DMS114 treated with DMSO at 0.1 percent for 48 hours (cell line): ENCODE data around the gene MAML3.

Source experiments
- DNase-seq: peaks from one replicate; lab custom pipeline; 2025; ENCODE audit not compliant: unreplicated experiment; lab: John Stamatoyannopoulos, UW

MAML3 gene

DNA sequence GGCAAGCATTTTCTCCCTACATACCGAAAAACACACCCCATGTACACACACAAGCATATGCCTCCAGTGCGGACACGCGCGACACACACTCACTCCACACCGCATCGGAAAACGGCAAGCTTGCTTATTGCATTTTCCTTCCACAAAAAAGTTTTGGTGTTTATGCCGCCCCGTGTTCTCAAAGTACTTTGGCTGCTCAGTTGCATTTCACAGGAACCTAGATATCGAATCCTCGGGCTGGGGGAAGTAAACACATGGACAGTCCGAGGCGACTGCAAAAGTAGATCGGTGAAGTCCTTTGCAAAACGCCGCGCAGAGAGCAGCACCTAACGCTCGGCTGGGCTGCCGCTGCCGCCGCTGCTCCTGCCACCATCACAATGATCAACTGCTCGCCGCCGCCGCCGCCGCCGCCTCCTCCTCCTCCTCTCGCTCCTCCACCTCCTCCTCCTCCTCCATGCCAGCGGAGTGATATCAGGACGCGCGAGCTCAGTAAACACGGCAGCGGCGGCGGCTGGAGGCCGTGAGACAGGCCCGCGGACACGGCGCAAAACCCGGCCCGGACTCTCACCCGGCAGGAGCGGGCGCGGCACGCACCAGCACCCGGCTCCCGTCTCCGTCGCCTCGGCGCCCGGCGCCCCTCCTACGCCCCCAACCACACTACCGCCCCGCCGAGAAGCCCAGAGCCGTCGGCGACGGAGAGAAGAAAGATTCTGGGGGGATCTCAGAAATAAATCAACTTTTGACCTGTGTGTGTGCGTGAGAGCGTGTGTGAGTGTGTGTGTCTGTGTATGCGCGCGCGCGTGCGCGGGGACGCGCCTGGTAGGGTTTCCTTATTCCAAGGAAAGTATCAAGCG lies at the start of gene MAML3:
MAML3 (minus strand) TSS at position 467 of the 854 bp plus-strand sequence. CDS start 857 bp downstream, outside the sequence.
- peak; percentile 64 for DNase-seq

DNA sequence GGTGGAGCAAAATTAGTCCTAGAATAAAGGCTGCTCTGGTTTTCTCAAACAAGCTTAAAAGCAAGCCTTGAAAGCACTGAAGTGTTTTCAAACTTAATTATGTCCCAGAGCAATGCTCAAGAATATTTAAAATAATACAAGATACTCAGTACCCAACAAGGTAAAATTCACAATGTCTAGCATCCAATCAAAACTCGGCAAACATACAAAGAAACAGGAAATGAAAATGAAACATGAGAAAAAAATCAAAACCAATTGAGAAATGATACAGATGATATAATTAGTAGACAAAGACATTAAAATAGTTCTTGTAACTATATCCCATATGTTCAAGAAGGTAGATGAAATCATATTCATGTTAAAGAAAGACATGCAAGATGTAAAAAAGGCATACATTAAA lies 45.0 kb upstream of the MAML3 start:
- no peak for DNase-seq

DNA sequence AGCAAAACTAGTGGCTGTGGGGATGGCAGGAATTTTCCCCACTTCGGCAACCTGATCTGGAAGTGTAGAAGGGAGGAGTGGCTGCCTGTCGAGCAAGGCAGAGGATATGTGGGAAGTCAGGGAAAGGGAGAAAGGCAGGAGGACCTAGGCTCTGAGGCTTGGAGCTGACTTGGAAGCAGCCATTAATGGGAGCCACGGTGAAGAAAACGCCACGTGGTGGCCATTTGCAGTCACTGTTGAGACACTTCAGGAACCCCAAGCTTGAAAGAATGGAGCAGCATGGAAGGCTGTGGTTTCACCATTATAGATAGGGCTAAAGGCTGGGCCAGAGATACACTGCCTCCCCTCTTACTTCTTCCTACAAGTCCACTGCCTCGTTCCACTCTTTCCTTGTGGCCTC lies 41.8 kb upstream of the MAML3 start:
- no peak for DNase-seq

DNA sequence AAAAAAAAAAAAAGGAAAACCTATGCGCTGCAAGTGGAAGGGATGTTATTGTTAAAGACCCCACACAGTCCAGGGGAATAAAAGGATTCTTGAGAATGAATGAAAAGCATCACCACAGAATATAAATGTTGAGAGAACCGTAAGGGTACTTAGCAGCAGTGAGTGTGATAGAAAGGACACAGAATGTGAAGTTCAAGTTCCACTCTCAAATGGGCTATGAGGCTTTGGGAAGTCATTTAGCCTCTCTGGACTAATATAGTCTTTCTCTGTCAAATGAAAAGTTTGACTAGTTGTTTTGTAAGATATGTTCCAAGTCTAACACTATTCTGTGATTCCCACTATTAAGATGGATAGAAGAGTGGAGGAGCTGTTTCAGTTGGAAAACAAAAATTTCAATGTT lies 35.8 kb upstream of the MAML3 start:
- DNase-seq: no peak

DNA sequence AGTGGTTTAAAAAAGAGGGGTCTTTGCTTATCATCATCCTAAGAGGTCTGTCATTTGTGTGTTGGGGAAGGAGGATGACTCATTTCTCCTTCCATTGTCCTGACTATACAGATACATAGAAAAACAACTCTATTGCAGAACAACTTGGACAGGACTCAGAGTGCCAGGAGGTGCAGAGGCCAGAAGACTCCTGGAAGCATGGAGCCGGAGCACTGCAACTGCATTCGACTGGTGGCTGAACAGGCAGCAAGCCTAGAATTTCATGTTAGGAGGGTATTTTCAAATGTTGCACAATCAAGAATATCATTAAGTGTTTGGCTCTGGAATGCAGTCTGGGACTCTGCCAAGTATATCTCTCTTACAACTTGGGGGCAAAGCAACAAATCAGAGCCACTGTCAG lies 35.0 kb upstream of the MAML3 start:
- no peak for DNase-seq

DNA sequence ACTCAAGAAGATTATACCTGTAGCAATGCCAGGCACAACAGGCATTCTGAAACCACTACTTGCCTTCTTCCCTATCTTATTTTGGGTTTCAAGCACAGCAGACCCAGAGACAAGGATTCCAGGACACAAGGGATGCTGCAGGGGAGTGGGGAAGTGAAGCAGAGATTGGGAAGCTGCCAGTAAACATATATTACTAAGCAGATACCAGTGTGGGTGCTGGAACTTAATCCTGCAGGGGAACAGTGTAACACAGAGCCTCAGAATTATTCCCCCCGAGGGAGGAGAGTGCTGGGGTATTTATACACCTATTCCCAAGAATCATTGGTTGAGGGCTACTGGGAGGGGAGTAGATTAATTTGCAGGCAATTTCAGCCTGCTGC lies 33.3 kb upstream of the MAML3 start:
- DNase-seq: no peak

DNA sequence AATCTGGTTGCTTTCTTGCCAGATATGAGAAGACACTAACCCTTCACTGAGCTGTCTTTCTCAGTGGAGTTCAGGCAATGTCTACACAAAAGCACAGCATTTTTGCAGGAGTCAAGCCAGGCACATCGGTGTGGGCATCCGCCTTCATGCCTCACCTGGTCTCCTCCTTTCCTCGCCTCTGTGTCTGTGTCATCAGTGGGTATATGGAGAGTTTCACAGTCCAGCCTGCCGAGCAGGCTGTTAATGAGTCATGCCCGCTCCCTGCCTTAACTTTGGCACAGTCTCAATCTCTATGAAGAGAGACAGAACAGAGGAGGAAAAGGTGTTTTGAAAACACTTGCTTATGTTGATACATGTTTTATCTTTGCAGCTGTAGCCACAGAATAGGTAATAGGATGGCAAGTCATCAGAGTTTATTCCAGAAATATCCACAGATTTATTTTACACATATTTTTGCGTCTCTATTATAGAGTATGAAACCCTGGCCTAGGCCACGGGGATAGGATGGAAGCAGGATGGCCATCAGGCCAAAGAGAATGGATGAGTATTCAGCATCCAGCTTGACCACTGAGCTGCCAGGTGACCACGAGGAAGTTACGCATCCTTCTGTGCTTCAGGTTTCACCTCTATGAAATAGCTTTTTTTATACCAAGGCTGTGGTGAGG lies 32.8 kb upstream of the MAML3 start:
- no peak for DNase-seq

DNA sequence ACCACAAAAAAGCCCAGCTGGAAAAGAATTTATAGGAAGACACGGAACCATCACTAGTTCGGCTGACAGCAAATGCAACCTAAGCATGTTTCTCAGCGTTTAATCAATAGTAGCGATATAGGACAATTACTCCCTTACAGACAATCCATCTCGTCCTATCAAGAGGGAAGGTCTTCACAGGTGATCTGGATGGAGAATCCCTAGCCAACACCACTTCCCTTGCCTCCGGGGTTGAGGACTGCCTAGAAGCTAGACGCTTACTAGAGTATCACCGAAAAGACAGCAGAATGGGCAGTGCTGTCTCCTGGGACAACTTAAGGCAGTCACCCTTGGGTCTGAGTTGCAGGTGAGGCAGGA lies 32.1 kb upstream of the MAML3 start:
- no peak for DNase-seq

DNA sequence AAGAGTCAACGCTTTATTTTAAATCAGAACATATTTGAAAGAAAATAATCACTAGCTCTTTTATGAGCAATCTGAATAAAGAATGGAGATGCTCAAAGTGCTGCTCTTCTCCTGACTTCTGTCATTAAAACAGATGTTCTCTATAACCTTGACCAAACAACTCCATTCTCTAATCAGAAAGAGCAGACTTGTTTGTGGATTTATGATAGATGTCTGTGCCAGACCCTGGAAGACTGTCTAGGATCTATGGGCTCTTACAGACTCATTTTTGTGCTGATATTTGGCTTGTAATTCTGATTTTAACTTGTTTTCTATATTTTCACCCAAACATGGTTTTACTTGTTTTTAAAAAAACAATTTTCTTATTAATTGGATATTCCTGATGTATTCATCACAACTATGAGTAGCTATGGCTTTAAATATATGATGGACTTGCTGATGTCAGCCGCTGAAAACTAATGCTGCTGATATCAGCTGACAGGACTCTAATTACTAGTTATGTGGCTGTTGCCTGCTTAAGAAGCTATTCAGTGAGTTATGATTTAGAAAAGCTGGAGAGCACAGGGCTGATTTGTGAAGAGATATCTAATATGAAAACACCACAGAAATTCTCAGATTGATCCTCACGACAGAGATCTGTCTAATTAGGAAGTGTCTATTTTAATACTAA lies 31.6 kb upstream of the MAML3 start:
- DNase-seq: no peak

DNA sequence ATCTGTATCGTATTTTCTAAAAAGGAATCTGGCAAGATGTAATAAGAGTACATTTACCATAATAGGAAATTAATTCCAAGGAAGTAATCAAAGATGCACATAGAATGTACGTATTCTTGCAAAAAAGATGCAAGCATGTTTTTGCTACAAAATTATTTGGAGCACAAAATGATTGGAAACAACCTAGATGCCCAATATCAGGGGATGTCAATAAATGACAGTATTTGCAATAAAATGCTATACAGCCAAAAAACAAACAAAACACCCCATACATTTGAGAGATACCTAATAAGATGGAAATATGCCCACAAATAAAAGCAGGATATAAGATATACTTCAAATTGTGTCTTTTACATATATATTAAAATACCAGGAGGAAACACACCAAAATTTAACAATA lies 29.3 kb upstream of the MAML3 start:
- DNase-seq: no peak

DNA sequence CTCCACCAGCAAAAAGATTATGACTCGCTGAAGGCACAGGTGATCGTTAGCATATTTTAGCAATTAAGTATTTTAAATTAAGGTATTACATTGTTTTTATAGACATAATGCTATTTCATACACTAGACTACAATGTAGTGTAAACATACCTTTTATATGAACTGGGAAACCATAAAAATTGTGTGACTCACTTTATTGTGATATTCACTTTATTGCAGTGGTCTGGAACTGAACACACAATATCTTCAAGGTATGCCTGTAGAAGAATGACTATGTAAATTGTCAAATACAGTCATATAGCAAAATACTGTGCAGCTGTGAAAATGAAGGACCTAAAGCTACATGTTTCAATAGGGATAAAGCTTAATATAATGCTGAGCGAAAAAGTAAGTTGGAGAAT lies 26.6 kb upstream of the MAML3 start:
- no peak for DNase-seq

DNA sequence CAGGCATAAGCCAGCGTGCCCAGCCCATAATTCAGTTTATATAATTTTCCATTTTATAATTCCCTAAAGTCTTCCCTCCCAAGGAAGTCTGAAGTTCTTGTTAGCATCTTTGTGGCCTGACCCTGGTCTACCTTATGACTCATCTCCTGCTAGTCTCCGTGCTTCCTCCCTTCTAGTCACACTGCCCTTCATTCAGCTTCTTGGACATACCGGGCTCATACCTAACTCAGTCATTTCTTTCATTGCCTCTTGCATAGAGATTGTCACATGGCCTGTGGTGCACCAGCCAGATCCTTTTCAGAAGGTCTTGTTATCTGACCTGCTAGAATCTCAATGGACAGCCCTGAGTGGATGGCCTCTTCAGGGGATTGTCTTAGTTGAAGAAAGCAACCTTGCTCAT lies 22.8 kb upstream of the MAML3 start:
- no peak for DNase-seq

DNA sequence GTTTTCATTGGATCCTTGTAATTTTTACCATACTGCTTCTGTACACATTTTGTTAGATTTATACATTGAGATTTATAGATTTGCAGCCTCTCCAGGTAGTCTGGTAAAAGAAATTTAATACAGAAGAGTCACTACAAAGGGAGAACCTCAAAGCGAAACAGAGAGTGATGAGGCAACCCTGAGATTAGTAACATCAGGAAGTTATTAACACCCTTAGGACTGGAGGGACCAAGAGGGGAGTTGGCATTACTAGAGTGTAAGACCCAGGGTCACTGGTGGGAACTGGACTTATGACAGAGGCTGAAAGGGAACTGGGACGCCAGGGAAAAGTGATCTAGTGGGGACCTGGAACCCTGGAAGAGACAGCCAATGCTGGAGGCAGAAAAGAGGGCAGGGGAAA lies 20.6 kb upstream of the MAML3 start:
- no peak for DNase-seq

DNA sequence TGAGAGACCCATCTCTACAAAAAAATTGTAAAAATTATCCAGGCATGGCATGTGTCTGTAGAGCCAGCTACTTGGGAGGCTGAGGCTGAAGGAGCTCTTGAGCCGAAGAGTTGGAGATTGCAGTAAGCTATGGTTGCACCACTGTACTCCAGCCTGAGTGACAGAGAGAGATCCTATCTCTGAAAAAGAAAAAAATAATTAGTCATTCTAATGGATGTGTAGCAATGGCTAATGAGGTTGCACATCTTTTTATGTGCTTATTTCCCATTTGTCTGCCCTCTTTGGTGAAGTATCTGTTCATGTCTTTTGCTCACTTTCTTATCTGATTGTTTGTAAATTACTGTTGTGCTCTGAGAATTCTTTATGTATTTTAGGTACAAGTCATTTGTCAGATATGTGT lies 19.0 kb upstream of the MAML3 start:
- no peak for DNase-seq

DNA sequence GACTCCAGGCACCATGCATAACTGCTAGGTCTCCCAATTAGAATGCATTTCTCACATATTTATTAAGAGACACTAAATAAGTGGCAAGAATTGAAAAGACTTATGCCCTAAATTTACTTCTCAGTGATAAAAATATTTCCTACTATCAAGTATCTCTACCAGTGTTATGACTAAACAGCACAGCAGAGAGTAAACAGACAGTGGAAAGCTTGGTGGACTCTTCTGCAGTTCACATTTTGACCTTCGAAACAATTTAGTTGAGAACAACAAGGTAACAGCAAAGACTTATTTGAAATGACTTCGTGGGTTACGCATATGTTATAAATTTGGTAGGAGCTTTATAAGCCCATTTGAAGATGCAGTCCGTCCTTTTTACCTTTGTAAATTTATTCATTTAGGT lies 16.3 kb upstream of the MAML3 start:
- DNase-seq: no peak

DNA sequence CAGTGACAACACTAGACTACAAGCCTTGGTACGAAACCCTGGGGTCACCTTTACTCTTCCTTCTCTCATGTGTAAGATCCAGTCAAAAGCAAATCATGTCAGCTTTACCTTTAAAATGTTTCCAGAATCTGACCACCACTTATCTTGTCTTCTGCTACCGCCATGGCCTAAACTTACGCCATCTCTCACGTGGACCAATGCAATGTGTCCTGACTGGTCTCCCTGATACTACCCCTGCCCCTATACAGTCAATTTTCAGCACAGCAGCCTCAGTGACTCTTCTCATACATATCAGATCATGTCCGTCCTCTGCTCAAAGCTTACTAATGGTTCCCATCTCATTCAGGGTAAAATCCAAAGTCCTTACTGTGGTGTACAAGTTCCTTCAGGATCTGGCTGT lies 15.0 kb upstream of the MAML3 start:
- DNase-seq: no peak

DNA sequence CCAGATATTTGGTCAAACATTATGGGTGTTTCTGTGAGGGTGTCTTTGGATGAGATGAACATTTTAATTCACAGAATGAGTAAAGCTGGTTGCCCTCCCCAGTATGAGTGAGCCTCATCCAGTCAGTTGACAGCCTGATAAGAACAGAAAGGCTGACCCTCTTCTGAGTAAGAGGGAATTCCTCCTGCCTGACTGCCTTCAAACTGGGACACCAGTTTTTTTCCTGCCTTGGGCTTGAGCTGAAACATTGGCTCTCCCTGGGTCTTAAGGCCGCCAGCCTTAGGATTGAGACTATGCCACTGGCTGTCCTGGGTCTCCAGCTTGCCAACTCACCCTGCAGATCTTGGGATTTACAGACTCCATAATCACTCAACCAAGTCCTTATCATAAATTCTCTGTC lies 14.5 kb upstream of the MAML3 start:
- no peak for DNase-seq

DNA sequence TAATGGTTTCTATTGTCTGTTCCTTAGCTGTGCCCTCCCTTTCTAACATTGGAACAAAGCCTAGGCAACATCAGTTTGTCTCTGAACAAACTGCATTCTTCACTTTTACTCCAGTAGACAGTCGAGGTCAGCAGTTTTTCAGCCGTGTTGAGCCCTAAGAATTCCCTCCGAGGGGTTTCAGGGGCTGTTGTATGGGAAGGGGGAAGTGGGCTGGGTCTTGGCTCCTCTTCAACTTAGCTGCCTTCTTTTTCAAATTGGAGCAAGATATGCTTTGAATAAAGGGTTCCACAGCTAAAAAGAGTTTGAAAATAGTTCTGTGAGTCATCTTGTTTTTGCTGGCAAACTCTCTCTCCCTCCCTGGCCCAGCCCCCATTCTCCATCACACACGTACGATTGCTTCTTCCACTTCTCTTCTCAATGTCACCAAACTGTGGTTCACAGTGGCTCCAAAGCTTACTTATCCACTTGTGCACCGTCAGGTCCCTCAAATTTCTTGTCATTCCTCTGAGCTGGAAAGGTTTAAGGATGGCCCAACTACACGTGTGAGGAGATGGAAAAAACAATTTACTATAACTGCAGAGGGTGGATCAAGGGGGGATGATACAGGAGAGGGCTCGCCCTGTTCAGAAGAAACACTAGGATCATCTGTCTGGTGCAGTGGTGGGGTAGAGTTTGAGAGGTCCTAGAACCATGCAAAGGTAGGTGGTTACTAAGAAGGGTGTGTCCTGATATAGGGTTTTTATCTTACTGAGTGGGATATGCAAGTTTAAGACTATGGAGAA lies 9.2 kb upstream of the MAML3 start:
- no peak for DNase-seq

DNA sequence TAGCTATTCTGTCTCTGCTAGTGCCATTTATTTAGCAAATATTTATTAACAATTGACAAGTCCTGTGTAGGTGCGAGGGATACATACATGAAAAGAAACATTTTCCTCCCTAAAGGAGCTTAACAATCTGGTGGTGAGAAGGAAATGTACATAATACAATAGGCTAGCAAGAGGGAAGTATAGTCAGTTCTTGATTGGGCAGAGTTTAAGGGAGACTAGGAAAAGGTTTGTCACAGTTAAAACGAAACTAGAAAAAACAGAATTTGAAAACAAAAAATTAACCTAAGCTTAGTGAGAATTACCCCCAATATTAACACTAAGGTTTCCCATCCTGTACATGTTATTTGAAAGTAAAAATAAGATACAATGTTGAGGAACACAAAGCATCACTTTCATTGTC lies 8.6 kb upstream of the MAML3 start:
- no peak for DNase-seq

DNA sequence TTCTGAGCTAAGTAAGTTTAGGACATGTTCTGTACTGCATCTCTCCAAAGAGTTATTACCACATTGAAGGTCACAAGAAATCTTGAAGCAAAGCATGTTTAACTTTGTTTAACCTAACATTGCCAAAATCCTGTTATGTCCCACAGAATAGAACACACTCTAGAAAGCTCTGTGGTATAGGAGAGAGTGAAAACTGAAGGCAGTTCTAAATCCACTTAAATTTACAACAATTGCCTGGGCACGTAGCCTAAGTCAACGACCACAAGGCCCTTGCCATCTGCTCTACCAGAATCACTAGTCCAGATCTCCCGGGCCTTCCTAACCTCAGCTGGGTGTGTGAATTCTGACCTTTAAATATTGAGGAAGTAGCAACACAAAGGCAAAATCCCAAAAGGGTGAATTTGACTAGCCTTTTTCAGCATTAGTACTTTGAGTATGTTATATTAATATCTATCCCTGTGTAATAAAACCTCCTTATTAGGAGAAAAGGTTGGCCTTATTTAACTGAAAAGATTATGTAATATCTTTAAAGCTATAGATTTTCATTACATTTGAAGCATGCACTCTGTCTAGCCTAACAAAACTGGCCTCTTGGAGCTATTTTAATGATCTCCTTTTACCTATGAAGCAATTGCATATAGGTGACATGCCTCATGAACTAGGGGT lies 4.5 kb upstream of the MAML3 start:
- no peak for DNase-seq

DNA sequence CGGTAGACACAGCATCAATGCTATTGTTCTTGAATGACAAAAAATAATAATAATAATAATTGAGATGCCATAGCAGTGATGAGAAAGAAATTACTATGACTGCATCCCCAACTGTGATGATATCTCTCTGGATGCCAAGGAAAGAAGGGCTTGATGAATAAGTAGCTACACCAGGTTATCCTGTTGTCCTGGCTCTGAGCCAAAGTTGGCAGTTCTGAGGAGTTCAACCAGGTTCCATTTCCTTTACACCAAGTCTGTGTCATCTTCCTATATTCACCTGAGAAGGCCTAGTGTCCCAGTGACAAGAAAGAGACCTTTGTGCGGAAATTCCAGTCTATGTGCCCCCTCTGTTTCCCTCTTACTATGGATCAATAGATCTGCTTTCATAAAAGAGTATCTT lies 3.4 kb upstream of the MAML3 start:
- DNase-seq: no peak
